Chondrocyte (in vitro differentiated cells): ENCODE results near the gene NXN. TPM values are rescaled to one million over a fixed set of nuclear protein-coding genes. Genes with fewer than 3 reads are reported as not detected.

ENCODE experiments used
- DNase-seq: peaks from one replicate; pipeline ENCODE4 v3.0.0; 2021; ENCODE audit warnings: mixed read lengths, low spot score
- H3K27ac Mint-ChIP-seq: one replicate; pipeline ENCODE4 v1.8.0; 2021; ENCODE audit warnings: mild to moderate bottlenecking, moderate library complexity, mixed read lengths; ENCODE audit not compliant: unreplicated experiment
- H3K27me3 Mint-ChIP-seq: 2 replicates; pipeline ENCODE4 v1.8.0; 2021; ENCODE audit warnings: low read depth, mixed read lengths
- H3K36me3 Mint-ChIP-seq: 2 replicates; pipeline ENCODE4 v1.8.0; 2021; ENCODE audit warnings: low read depth, mixed read lengths
- H3K4me1 Mint-ChIP-seq: 2 replicates; pipeline ENCODE4 v1.8.0; 2021; ENCODE audit warnings: low read depth, mild to moderate bottlenecking, mixed read lengths
- H3K4me3 Mint-ChIP-seq: one replicate; pipeline ENCODE4 v1.8.0; 2021; ENCODE audit warnings: mild to moderate bottlenecking, moderate library complexity, mixed read lengths; ENCODE audit not compliant: unreplicated experiment
- H3K9me3 Mint-ChIP-seq: 2 replicates; pipeline ENCODE4 v1.8.0; 2021; ENCODE audit warnings: low read depth, mixed read lengths
- total RNA-seq: library from RNA; stranded (reverse); gene quantifications from 3 replicates; pipeline ENCODE4 v1.2.1, GENCODE V29; 2021
- TF ChIP-seq, protein P1 (sequence below): fragments of 200-600 bp; sonication (generic); IDR thresholded peaks from 2 replicates; pipeline ENCODE4 v1.5.0; 2021; ENCODE audit warnings: antibody characterized with exemption, mild to moderate bottlenecking, moderate library complexity

Gene NXN
- total RNA-seq, 1 donor from 2014 or later = 86.4 TPM

GRCh38 chr17:796609-797008 lies 183.0 kb downstream of the NXN start:
- H3K27ac Mint-ChIP-seq = no peak overlapping the region
- H3K9me3 Mint-ChIP-seq = no peaks in the 10 kb centered on the region
- H3K36me3 Mint-ChIP-seq = peaks cover 17% of the 10 kb centered on the region
- H3K27me3 Mint-ChIP-seq = no peaks in the 10 kb centered on the region
- TF ChIP-seq, protein P1, sequence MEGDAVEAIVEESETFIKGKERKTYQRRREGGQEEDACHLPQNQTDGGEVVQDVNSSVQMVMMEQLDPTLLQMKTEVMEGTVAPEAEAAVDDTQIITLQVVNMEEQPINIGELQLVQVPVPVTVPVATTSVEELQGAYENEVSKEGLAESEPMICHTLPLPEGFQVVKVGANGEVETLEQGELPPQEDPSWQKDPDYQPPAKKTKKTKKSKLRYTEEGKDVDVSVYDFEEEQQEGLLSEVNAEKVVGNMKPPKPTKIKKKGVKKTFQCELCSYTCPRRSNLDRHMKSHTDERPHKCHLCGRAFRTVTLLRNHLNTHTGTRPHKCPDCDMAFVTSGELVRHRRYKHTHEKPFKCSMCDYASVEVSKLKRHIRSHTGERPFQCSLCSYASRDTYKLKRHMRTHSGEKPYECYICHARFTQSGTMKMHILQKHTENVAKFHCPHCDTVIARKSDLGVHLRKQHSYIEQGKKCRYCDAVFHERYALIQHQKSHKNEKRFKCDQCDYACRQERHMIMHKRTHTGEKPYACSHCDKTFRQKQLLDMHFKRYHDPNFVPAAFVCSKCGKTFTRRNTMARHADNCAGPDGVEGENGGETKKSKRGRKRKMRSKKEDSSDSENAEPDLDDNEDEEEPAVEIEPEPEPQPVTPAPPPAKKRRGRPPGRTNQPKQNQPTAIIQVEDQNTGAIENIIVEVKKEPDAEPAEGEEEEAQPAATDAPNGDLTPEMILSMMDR = no peak
- peak; percentile 87 for DNase-seq
- no peak overlapping the region for H3K4me3 Mint-ChIP-seq
- peaks cover 17% of the 10 kb centered on the region for H3K4me1 Mint-ChIP-seq

DNA sequence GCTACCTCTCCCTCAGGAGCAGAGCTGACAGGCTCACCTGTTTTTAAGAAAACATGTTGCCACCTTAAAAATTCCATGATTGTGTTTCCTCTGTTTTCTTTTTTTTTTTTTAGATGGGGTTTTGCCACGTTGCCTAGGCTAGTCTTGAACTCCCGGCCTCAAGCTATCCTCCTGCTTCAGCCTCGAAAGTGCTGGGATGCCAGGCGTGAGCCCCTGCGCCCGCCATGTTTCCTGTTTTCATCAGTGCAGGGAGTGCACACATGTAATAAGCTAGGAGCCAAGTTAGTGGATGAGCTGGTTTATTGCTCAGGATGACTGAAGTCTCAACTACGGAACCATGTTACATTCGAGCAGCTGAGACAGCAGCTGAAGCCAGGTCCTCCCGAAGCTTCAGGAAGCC lies 183.9 kb downstream of the NXN start:
- no peak overlapping the region for H3K27ac Mint-ChIP-seq
- no peaks in the 10 kb centered on the region for H3K9me3 Mint-ChIP-seq
- peaks cover 19% of the 10 kb centered on the region for H3K36me3 Mint-ChIP-seq
- no peak overlapping the region for H3K4me3 Mint-ChIP-seq
- H3K4me1 Mint-ChIP-seq = peaks cover 15% of the 10 kb centered on the region
- DNase-seq = no peak
- TF ChIP-seq, protein P1 = no peak
- no peaks in the 10 kb centered on the region for H3K27me3 Mint-ChIP-seq

GRCh38 chr17:795276-795675 lies 184.3 kb downstream of the NXN start:
- no peaks in the 10 kb centered on the region for H3K9me3 Mint-ChIP-seq
- H3K4me1 Mint-ChIP-seq = peaks cover 15% of the 10 kb centered on the region
- H3K27me3 Mint-ChIP-seq = no peaks in the 10 kb centered on the region
- peaks cover 19% of the 10 kb centered on the region for H3K36me3 Mint-ChIP-seq
- TF ChIP-seq, protein P1 = no peak
- H3K27ac Mint-ChIP-seq = peak overlapping the region; percentile 85
- DNase-seq = no peak
- H3K4me3 Mint-ChIP-seq = peak overlapping the region; percentile 51

- TF ChIP-seq, protein P1 = peak; percentile 95
- no peak for DNase-seq
- peak overlapping the region; percentile 51 for H3K4me3 Mint-ChIP-seq
These were observed 184.7 kb downstream of the NXN start for GRCh38 chr17:794876-795275.

DNA sequence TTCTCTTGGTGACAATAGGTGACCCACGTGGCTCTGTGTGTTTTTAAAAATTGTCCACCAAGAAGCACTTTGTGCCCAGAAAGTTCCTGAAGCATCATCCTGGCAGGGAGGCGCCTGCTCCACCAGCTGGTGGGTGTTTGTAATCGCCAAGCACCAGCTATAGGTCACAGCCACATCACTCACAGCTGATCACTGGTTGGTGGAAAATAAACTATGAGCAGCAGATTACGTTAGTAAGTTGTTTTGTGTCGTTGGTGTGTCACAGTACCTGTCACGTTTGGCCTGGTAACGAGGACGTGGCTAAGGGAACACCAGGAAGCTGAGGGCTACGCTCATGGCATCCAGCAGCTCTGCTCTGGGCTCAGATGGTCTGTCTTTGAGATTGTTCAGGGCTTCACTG lies 187.3 kb downstream of the NXN start:
- TF ChIP-seq, protein P1 = no peak
- DNase-seq = peak; percentile 14
- H3K27ac Mint-ChIP-seq = no peak overlapping the region
- peaks cover 15% of the 10 kb centered on the region for H3K4me1 Mint-ChIP-seq
- H3K4me3 Mint-ChIP-seq = no peak overlapping the region
- peaks cover 11% of the 10 kb centered on the region for H3K36me3 Mint-ChIP-seq
- H3K27me3 Mint-ChIP-seq = no peaks in the 10 kb centered on the region
- no peaks in the 10 kb centered on the region for H3K9me3 Mint-ChIP-seq

More at GRCh38 chr17:794876-795275, 184.7 kb downstream of the NXN start:
- Mint-ChIP-seq H3K4me1 (peaks cover 15% of the 10 kb centered on the region), H3K27ac (peak overlapping the region; percentile 85), H3K27me3 (no peaks in the 10 kb centered on the region), H3K9me3 (no peaks in the 10 kb centered on the region), H3K36me3 (peaks cover 15% of the 10 kb centered on the region)
